Stimulated activated CD4-positive, alpha-beta T cell treated with anti-CD3 and anti-CD28 coated beads, Interleukin-2, amount 100 ng/mL, for 4 hours (primary cell): ENCODE measurements around the gene CCDC34.

Experiments used
- DNase-seq: peaks from one replicate; pipeline ENCODE4 v3.0.0-alpha.2; 2020; ENCODE audit warnings: low read depth

Gene CCDC34, protein sequence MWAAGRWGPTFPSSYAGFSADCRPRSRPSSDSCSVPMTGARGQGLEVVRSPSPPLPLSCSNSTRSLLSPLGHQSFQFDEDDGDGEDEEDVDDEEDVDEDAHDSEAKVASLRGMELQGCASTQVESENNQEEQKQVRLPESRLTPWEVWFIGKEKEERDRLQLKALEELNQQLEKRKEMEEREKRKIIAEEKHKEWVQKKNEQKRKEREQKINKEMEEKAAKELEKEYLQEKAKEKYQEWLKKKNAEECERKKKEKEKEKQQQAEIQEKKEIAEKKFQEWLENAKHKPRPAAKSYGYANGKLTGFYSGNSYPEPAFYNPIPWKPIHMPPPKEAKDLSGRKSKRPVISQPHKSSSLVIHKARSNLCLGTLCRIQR

DNA sequence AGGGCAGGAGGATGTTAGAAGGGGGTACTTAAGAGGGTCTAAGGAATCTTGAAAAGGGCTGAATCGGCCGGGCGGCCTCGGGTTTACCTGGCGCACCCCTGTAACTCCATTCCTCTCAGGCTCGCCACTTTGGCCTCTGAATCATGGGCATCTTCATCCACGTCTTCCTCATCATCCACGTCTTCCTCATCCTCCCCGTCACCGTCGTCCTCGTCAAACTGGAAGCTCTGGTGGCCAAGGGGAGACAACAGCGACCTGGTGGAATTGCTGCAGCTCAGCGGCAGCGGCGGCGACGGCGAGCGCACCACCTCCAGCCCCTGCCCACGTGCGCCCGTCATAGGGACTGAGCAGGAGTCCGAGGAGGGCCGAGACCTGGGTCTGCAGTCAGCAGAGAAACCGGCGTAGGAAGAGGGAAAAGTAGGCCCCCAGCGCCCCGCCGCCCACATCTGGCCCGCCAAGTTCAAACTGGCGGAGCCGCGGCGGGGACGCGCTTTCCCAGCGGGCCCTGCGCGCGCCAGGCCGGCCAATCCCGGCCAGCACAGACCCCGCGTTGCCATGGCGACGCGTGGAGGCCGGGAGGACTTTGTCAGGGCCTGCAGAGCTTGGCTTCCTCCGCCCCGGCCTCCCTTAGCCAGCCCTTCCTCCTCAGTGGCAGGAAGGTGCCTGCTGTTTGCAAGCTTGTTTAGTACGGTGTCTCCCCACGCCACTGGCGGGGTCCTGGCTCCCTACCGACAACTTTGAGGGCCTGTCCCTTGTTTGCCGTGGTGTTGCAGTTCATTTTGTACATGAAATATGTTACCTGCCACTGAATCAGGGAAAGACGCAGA lies at the start of gene CCDC34:
Gene CCDC34 (minus strand): TSS at position 467 of the 827 bp plus-strand sequence. CDS start 21 bp downstream, at position 446.
- peak; percentile 80 for DNase-seq

DNA sequence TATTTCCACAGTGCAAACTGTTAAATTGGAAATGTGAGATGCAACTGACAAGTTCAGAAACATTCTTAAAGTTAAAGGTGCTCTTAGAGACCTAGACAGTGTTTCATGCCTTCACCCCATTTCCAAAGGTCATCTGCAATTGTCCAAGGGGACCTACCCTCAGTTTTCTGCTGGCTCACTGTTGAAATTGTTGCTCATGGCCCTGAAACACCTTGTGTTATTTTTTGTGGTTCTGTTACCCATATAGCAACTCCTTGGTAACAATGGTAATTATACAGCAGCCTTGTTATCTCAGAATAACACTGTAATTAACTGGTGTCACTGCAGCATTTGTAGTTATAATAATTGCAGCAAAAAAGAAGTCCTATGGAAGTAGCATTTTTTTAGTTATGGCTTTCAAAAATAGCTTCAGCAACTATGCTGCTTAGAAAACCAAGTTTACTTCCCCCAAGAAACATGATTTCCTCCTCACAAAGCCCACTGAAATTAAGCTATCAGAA lies 49.2 kb upstream of the CCDC34 start:
- DNase-seq, result no peak

DNA sequence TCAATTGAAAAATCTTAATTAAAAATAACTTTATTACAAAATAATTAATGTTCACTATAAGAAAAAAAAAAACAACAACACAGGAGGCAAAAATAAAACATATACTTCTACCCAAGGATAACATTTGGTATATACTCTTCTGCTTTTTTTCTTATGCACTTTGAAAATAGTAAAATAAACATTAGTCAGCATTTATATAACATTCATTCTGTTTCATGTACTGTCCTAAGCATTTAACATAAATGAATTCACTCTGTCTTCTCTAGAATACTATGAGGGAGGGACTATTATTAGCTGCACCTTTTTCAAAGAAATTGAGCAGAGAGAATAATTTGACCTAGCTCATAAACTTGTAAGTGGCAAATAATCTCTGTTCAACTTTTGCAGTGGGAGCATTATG lies 48.3 kb upstream of the CCDC34 start:
- DNase-seq, result no peak

DNA sequence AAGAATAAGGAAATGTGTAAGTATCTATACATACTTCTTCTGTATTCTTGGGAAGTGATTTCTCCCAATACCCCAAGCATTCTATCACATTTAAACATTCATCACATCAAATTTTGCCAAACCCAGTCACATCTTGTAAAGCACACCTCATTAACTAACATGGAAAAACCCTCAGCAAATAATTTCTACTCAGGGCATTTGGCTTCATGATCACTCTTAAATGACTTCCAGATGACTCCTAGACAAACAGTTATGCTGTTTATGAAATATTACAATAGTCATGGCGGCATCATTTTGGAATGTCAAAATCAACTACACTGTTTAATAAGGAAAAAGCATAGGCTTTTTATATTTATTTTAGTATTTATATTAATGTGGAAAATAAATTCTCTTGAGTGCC lies 47.3 kb upstream of the CCDC34 start:
- no peak for DNase-seq

DNA sequence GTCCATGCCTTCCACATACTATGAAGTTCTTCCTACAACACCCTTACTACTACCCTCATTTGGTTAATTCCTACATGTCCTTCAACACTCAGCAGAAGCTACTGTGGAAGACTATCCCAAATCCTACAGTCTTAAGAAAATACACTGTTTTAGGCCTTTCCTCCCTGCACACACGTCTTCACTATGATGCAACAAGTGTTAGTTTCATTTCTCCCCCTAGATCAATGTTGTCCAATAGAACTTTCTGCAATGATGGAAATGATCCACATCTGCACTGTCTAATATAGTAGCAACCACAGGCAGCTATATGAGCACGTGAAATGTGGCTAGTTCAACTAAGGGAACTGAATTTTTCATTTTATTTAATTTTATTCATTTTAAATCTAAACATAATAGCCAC lies 46.7 kb upstream of the CCDC34 start:
- no peak for DNase-seq

DNA sequence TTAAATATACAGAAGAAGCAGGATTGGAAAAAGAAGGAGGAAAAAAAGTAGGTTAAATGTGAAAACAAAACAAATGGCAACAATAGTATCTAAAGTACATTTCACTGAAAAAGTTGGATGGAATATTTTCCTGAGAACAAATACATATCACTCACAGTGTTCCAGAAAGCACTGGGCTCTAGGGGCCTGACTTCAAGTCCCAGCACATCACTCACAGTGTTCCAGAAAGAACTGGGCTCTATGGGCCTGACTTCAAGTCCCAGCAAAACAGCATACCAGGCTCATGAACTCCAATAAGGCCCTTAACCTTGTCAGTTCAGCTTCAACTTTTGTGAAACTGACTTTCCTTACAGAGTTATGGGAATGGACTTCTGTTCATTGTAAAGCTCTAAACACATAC lies 46.0 kb upstream of the CCDC34 start:
- no peak for DNase-seq

DNA sequence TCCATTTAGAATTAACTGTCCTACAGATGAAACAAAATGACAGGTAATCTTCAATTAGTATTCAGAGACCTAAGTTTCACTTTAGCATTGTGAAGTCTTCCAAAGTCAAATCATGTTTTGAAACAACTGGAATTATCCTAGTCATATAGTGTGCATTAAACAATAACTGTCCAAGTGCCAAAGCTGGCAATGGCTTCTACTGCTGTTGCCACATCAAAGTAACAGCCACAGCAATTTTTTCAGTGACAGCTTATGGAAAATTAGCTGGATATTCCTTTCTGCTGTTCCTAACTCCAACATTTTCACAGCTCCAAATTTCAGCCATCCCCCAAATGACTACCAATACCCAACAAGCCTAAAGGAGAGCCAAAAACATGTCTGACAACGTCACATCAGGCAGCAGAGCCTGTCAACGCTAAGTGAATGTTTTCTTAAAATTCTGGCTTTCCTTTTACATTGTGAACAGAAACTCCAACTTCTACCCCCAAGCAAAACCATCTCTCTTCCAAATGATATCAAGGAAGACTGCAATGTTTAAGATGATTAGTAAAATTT lies 45.3 kb upstream of the CCDC34 start:
- DNase-seq, result no peak

DNA sequence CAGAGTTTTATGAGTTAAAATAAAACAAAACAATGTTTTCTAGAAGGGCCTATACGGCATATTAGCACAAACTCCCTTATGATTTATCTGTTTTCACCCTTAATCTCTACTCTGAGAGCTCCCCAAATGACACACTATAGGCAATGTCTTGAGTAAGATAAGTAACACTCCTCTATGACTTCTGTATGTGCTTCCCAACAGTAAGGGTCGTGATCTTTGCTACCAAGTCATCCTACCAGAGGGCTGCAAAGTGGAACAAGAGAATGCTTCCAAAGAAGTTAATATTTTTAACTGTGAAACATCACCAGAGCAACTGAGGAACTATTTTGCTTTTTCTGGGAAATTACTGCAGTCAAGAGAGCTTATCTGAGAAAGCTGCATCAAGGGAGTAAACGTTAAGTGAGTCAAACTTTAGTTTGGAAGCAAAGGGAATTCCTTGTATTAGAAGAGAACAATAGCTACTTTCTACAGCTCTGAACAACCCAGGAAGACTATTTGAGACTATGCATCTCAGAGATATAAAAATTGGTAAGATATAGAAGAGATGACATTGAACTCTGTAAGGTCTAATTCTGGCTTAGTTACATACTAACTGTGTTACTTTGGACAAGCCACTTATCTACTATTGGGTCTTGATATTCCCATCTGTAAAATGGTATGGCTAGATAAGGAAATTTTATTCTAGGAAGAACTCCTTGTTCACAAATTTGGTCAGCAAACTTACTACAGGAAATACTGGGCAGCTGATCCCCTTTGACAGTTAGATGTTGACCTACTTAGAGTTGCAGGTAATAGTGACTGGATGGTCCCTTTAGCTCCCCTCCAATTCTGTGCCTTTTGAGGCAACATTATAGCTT lies 43.7 kb upstream of the CCDC34 start:
- no peak for DNase-seq

DNA sequence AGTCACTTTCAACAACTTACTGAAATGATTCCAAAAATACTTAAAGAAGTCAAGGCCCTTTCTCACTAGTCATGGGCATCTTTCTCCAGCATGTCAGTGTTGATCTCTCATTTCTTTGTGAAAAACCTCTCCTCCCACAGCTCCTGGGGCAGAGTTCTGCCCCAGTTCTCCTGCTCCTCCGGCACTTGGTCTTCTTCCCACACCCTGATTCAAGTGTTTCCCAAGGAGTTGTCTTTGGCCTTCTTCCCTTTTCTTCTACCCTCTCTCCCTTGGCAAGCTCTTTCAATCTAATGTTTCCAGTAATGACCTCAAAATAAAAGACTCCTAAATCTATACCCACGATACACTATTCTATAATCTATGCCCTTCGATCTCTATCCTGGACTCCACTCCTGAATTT lies 42.1 kb upstream of the CCDC34 start:
- DNase-seq, result no peak

DNA sequence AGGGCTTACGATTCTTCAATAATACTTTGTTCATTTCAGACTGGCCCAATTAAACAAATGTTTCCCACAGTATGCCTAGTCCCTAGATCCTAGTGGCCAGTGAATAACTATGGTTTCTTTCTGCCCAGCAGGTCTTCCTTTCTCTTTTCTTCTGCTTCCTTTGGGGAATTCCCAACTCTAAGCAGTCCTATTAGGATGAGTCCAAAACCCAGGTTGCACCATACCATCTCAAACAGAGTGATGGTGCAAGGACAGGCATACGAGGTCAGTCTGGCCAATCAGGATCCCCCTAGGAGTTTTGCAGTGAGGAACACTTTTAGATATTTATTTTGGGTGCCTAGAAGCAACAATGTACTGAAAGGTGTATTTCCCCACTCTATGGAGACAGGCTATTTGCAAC lies 41.4 kb upstream of the CCDC34 start:
- no peak for DNase-seq

DNA sequence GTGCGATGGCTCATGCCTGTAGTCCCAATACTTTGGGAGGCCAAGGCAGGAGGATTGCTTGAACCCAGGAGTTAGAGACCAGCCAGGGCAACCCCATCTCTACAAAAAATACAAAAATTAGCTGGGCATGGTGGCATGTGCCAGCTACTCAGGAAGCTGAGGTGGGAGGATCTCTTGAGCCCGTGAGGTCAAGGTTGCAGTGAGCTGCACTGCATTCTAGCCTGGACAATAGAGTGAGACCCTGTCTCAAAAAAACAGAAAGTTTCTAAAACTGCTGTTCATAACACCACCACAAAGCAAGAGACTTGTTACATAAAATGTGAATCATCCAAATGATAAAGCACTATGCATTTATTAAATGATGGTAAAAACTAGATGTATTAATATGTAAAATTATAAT lies 40.2 kb upstream of the CCDC34 start:
- no peak for DNase-seq

DNA sequence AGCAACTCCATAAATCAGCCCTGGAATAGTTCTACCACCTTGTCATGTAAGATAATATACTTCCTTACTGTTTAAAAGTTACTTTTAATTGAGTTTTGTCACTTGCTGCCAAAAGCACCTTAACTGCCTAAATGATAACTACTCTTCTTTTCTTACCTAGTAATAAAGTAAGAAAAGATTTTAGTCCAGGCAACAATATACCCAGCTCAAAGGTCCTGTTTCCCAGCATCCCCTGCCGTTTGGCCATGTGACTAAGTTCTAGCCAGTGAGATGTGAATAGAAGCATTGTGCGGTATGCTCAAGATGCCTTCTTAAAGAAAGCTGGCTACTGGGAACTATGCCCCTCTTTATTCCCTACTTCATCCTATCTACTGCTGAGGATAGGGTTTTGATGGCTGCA lies 39.4 kb upstream of the CCDC34 start:
- no peak for DNase-seq

DNA sequence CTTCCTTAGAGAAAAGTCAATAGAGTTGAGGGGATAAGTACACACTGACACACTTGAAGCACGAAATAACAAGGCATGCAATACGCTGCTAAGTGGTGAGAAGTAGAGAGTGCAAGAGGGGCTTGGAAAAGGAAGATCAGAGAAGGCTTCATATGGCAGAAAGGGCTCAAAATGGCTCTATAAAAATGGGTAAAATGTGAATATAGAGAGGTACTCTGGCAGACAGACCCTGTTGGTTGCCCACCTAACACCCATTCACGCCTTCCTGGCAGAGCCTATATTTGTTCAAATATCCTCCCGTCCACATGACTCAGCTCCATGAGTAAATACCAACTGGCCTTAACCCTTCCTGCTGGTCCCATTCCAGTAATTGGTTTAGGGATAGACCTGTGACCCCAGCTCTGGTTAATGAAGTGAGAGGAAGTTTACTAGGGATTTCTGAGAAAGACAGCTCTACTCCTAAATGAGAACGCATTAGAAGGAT lies 38.9 kb upstream of the CCDC34 start:
- DNase-seq, result no peak

DNA sequence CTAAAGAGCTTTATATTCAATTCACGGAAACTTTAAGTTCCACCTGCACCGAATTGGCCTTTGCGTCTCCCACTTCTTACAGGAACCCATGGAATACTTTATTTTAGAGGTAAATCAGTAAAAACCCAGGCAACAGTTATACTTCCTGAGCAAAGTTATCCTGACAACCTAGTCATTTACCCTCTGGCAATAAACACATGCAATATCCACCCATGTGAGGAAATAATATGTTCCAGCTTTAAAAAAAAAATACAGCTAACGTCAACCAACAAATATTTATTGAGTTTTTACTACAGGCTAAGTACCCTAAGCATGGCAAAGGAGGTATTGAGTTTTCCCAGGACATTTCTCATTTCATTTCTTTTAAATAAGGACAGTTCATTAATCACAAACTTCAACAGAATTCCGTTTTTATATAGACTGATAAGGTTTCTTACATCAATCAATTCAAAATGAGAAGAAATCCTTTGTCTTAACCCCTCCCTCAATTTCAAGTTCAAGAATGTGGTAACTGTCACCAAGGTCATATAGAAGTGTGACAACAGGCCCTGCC lies 38.3 kb upstream of the CCDC34 start:
- DNase-seq, result no peak

DNA sequence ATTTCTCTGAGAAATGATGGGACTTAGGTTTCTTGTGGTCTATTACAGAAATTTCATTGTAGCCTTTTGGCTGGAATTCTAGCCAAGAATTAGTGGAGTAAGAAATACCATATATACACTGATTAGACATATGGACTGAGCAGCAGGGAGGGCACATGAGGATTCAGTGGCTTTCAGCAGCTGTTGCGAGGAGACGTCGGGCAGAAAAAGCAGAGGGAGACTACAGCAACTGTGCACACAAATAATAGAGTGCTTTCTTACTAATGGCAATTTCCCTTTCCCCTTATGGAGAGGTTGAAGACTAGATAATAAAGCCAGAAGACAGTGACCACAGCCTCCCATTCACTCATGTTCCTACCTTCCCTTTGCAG lies 35.4 kb upstream of the CCDC34 start:
- no peak for DNase-seq

DNA sequence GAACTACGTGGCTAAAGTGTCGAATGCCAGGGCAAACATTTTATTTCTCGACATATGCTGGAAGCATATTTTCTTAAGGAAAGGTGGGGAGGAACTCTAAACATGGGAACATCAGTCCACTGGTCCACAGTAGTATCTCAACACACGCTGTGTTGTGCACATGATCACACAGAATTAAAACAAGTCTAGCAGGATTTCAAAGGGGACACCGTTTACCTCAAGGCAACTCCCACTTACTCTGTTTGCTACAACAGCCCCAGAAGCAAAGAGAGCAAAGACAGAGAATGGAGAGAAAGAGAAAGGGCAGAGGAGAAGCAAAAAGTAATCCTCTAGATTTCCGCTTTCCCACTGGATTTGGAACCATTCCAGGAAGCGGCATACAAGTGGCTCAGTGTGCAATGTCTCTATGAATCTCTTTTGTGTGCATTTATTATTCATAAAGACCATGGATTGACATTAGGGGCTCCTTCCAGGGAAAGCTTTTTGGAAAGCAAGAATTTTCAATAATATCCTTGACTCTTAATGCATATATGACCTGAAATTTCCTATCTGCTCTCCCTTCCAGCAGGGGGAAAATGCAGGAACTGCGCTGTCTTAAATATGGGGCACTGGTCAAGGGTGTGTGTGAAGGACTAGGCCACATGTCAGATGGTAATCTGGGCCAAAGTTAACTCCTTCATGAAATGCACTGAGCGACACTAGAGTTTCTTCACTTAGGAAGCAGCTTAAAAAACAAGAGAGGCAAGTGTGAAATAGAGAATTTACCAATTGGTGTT lies 34.8 kb upstream of the CCDC34 start:
- no peak for DNase-seq

DNA sequence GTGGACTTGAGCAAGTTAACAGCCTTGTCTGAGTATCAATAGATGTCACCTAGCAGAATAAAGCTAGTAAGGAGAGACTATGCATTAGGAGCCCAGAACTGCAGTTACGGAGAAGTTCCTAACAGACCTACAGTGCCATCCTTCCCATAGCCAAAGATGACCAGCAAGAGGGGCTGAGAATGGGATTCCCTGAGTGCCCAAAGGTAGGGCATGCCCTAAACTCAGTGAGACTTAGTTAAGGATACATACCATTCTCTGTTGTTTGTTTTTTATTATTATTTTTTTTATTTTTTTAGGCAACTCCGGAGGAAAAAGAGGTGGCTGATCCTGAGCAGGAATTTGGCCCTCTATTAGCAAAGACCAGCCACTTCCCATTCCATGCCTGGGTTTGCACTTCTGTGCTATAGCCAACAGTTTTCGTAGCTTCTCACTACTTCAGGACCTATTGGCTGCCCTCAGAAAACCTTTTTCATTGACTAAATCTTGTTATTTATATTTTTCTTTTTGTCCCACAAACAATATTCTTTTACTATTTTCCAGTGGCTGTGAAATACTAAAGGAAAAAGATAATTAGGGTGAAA lies 33.3 kb upstream of the CCDC34 start:
- DNase-seq, result no peak

DNA sequence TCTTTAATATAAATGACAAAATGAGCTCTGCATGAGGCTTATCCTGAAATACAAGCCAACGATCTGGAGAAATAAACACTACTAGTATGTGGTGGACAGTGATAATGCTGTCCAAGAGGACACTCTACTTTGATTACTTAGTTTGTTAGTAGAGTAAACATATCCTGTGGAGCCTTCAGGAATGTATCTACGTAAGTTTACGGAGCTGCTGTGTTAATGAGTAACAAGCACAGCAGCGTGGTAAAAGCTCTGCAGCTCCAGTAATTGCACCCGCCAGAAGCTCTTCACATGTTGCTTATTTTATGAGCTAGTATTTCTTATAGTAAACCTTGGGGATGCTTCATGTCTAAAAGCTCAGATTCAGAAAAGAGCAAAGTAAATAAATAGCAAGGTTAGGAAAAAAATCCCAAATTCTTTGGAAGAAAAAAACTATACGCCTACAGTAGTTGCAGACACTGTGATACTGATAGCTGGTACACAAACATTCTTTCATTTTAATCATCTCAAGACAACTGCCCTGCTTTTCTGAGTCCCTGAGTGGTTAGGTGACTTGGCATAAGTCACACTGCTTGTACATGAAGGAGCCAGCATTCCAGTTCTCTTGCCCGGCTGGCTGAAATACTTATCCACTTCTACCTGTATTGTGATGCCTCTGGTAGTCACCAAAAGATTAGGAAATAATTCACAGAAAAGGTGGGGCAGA lies 32.7 kb upstream of the CCDC34 start:
- no peak for DNase-seq

DNA sequence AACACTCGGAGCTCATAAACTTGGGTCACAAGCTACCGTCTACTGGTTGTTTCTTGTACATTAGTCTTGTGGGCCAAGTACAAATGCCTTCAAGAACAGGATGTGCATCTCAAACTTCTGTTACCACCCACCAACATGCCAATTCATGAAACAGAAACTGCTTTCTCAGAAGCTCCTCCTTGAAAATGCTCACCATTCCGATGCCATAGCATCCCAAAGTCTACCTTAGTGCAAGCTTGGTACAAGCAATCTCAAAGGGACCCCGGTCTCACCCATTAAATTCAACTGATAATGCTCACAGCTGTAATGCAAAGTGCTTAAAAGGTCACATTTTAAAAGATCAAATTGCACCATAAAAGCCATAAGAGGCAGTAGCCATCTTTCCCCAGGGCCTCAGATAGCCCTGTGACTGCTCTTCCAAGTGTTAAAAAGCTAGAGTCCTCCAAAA lies 31.8 kb upstream of the CCDC34 start:
- no peak for DNase-seq
